NCI-H1417 (cell line): ENCODE measurements around the gene DFFA.
"Not testable (repeated sequence)": the region's sequence is repeated elsewhere in the genome, so short reads cannot be mapped to it uniquely, and the experiment has no call there.

Experiments used
- DNase-seq, 3 experiments: peaks; one replicate each; lab custom pipeline; 2025; lab: John Stamatoyannopoulos, UW

Gene DFFA

GRCh38 chr1:10430216-10431069 lies 41.9 kb downstream of the DFFA start, which contains the start of gene CENPS:
Gene CENPS (plus strand): TSS chr1:10430433. CDS start chr1:10430518, 85 bp downstream.
- DNase-seq: peak; percentile 88 to 96 (median 96)

- no peak for DNase-seq
Measured at GRCh38 chr1:10429868-10430215, 42.5 kb downstream of the DFFA start.

- DNase-seq: no peak
Measured at GRCh38 chr1:10428984-10429383, 43.3 kb downstream of the DFFA start.

- not testable (repeated sequence) for DNase-seq
Measured at GRCh38 chr1:10426535-10426848, 45.8 kb downstream of the DFFA start.

GRCh38 chr1:10425826-10426534 lies 46.3 kb downstream of the DFFA start:
- not testable (repeated sequence) for DNase-seq

GRCh38 chr1:10424651-10425050 lies 47.7 kb downstream of the DFFA start:
- no peak for DNase-seq

- DNase-seq: no peak
Measured at GRCh38 chr1:10424034-10424433, 48.3 kb downstream of the DFFA start.

- no peak for DNase-seq
Measured at GRCh38 chr1:10421637-10422036, 50.7 kb downstream of the DFFA start.

GRCh38 chr1:10419351-10419750 lies 53.0 kb downstream of the DFFA start:
- DNase-seq: peak in 1 of 3 experiments; percentile 17

GRCh38 chr1:10418741-10419140 lies 53.6 kb downstream of the DFFA start:
- DNase-seq: not testable (repeated sequence)

GRCh38 chr1:10415967-10416366 lies 56.4 kb downstream of the DFFA start:
- not testable (repeated sequence) for DNase-seq

GRCh38 chr1:10415211-10415930 lies 57.0 kb downstream of the DFFA start:
- DNase-seq: peak in 1 of 3 experiments; percentile 48

- DNase-seq: no peak
Measured at GRCh38 chr1:10407201-10407600, 65.1 kb downstream of the DFFA start.
